HPDE6-E6E7 (cell line): ENCODE data around the gene TRPC4.
"Not testable (repeated sequence)": the region's sequence is repeated elsewhere in the genome, so short reads cannot be mapped to it uniquely, and the experiment has no call there.

Experiments used
- DNase-seq: peaks from one replicate; pipeline ENCODE4 v3.0.0; 2011; ENCODE audit warnings: missing footprints; ENCODE audit errors: extremely low spot score

Gene TRPC4

DNA sequence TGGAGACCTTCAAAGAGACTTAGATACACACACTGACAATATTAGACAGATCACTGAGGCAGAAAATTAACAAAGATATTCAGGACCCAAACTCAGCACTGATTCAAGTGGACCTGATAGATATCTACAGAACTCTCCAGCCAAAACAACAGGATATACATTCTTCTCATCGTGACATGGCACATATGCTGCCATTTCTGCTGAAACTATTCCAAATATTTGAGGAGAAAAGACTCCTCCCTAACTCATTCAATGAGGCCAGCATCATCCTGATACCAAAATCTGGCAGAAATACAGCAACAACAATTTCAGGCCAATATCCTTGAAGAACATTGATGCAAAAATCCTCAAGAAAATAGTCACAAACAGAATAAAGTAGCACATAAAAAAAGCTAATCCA, 53.3 kb downstream of the TRPC4 start:
- no peak for DNase-seq

DNA sequence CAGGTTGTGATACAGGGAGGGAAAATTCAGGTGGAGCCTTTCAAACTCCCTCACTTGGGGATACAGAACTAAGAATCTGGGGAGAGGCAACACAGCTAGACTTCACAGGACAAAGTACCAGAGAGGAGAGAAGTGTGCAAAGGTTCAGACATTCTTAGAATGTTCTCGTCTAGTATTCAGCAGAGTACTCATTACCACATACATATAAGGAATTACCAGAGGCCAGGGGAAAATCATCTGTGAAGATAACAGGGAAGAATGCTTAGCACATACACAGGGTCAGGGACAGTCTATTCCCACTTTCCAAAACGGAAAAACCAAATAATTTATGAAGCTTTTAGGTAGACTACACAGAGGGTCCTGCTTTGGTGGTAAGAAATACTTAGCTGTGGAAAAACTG, 58.1 kb downstream of the TRPC4 start:
- no peak for DNase-seq

DNA sequence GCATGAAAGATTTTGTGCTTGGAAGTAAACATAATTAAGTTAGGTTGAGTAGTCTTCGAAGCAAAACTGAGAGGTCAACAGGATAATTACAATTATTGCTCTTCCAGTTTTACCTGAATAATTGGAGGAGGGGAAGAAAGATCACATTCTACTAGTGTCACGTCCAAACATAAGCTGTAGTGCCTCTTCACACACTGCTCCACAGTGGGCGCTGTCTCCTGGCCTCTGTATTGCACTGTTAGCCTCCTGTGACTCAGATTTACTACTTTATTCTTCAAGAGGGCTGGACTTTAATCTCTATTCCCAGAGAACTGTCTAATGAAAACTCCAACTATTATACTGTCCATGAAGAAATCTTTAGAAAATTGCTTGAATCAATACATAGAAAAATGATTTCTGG, 62.9 kb downstream of the TRPC4 start:
- DNase-seq, result no peak

DNA sequence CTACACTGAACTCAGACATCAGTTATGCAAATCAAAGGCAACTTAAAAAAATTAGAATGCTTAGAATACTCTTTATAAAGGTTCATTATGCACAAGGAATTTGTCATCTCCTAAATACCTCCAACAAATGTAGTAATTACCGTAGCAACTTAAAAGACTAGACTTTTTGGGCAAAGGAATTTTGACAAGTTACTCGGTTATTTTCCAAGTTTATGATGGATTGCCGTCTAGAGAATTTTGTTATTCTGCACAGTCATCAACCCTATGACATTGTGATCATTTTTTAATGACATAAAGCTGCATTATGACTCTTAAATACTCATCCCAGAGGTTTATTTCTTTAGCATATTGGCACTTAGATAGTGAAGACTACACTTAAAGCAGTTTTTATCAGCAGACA, 71.9 kb downstream of the TRPC4 start:
- DNase-seq, result no peak

DNA sequence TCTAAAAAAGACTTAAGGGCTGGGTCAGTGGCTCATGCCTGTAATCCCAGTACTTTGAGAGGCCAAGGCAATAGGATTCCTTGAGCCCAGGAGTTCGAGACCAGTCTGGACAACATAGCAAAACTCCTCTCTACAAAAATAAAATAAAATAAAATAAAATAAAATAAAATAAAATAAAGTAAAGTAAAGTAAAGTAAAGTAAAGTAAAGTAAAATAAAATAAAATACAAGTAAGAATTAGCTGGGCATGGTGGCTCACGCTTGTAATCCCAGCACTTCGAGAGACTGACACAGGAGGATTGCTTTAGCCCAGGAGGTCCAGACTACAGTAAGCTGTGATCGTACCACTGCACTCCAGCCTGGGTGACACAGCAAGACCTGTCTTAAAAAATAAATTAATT, 72.8 kb downstream of the TRPC4 start:
- not testable (repeated sequence) for DNase-seq

DNA sequence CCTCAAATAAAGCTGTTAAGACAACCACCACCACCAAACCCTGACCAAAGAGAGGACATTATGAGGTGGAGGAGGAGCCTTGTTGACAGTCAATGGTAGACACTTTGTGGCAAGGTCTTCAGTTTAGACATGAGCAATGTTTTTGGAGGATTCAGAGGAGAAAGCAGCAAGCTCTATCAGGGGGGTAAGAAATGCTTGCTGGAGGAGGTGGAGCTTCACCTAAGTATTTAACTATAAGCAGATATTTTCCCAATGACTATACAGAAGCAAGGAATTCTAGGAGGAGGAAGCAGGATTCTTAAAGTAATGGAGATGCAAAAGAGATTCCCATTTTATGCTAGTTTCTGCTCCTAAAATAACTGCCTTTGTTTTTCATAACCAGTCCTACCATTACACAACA, 74.2 kb downstream of the TRPC4 start:
- no peak for DNase-seq

DNA sequence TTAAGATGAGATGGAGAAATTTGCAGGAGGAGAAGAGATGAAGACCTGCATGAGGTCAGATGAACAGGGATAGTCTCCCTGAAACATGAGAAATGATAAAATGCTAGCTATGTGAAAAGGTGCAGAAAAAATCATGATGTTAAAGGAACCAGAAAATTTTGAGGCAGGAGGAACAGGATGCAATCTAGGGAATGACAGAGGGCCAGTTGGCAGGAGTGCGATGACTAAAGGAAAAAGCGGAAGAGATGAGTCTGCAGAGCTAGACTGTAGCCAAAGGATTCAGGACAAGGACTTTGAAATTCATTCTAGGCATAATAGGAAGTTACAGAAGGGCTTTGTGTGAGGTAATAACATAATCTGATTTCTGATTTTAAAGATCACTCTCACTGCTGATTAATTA, 77.9 kb downstream of the TRPC4 start:
- no peak for DNase-seq

DNA sequence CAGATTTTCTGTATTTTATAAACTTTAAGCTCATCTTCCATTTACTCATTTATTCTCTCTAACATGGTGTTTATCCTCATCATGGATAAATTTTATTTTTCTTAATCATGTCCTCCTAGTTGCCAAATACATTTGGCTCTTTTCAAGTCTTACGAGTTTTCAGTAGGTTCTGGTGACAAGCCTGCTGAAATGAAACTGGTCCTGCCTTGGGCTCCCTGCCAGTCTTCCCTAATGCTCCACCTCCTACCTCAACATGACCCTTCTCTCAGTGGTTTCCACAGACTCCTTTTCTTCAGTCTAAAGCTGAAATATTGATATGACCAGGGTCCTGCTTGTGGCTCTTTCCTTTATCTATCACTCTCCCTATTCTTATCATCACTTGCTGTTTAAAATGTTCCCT, 81.2 kb downstream of the TRPC4 start:
- no peak for DNase-seq

DNA sequence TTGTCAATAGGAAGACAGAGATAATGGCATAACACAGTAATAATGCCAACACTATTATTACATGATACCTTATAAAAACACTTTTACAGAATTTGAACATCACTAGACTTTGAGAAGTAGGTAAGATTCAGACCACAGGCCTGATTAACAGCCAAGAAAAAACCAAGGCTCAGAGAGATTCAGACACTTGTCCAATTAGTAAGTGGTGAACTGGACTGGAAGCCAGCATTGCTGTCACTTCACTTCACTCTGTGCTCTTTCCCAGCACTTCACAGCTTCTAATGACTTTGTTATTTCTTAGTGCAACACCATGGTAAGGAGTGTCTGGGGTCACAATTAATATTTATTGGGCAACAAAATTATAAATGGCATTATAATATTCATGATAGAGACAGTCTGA, 91.9 kb downstream of the TRPC4 start:
- DNase-seq, result no peak

DNA sequence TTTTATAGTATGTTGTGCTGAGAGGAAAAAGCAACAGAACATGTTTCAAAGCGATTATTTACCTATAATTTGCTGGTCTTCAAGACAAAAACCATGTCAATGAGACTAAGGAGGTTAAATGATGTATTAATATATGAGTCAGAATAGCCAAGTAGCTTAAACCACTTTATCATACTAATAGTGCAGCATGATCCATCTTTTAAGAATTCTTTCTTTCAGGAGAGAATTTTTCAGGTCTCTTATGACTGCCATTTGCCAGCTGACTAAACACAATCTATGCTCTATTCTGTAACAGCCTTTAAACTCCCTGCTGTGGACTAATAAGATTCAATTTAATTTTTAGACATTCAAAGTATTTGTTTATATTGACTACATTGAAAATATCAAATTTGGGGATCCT, 93.7 kb downstream of the TRPC4 start:
- no peak for DNase-seq

DNA sequence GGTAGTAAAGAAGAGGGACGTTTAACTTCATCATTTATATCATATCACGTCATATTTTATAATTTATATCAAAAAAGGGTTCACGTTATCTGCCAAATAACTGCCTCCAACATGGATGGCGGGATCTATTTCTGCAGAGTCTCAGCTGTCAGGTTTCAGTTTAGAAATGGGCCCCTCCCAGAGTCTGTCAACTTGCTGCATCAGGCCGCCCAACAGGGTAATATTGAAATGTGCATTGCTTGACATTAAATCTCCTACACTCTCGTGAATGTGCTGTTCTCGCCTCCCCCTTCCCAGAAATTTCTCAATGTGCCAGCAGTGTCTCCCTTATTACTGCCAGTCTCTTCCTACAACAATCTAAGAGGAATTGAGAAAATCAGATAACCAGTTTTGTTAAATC, 96.9 kb downstream of the TRPC4 start:
- DNase-seq, result no peak

DNA sequence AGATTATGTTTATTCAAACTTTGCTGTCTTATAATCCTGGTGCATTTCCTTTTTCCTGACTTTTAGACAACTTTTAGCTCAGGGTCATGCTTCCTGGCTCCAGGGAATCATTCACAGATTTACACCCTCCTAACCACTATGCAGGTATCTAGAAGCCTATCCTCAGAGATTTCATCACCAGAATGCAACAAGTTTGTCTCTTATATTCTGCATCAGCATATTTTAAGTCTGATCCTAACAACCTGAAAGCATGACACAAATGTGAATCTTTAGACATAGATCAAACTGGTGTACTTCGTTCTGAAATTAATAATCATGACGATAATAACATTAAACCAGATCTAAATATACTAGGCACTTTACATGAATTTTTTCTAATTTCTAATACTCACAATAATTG, 100.0 kb downstream of the TRPC4 start:
- DNase-seq, result no peak

DNA sequence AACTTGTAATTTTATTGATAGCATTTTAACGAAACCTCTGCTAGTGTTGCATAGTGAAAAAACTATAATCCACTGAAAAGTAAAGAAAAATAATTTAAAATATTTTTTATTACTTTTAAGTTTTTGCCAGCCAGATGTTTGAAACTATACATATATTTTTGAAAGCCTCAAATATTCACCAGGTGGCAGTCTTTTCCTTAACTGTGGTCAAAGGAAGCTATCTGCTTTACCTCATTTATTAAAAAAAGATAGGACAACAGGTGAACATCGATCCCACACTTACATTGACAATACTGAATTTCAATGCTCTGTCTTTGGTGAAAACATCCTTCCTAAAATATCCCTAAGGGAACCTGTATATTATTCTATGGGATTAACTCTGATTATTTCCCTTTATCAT, 100.5 kb downstream of the TRPC4 start:
- DNase-seq, result no peak

DNA sequence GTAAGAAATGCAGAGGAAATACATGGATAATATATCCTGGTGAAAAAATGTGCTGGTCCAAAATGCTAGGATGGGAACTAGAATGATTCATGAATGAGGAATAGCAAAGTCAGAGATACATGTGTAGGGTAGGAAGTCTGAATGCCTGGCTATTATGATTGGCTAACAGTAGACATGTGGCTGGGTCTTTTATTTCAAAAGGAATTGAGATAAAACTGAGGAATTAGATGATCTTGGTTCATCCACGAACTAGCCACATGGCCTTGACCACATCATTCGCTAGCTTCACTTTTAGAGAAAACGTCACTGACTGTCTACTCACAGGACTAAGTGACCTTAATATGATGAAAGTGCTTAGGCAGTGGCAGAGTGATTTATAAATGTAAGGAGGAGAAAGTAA, 103.1 kb downstream of the TRPC4 start:
- no peak for DNase-seq

DNA sequence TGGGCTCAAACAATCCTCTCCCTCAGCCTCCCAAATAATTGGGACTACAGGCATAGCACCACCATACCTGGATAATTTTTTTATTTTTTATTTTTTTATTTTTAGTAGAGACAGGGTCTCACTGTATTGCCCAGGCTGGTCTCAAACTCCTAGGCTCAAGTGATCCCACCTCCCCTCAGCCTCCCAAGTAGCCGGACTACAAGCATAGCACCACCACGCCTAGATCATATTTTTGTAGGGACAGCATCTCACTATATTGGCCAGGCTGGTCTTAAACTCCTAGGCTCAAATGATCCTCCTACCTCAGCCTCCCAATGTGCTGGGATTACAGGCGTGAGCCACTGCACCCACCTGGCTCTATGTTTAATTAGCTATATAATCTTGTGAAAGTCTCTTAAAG, 114.2 kb downstream of the TRPC4 start:
- DNase-seq, result no peak

DNA sequence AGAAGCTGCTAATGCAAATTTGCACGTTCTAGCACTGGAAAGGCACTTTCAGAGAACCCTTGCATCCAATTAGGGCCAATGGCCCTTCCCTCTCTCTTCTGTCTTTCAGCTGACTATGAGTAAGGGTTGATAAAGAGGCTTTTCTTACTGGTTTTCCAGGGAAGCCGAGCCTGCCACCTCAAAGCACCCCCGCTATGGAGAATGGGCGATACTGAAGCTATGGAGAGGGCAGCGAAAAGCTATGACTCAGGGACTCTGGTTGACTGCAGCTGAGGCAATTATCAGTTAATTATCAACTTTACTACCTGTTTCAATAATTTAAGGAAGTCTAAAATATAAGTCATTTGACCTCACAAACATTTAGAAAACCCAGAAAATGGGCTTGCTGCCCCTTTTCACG, 115.8 kb downstream of the TRPC4 start:
- DNase-seq, result no peak

DNA sequence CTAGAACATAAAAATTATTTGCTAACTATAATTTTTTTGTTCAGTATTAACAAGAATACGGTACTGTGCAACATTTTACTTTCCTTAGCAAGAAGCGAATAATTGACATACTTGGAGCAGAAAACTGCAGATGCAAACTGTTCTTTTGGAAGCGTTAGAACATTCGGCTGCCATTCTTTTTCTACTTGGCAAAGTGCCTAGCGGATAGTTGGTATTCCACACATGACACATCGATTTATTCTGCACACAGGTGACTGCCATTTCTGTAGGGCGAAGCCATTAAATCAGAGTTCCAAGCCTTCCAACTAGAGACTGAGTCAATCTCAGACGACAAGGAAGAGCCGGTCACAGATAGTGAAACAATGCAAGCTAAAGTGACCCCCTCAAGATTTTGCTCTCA, 117.4 kb downstream of the TRPC4 start:
- DNase-seq, result no peak

DNA sequence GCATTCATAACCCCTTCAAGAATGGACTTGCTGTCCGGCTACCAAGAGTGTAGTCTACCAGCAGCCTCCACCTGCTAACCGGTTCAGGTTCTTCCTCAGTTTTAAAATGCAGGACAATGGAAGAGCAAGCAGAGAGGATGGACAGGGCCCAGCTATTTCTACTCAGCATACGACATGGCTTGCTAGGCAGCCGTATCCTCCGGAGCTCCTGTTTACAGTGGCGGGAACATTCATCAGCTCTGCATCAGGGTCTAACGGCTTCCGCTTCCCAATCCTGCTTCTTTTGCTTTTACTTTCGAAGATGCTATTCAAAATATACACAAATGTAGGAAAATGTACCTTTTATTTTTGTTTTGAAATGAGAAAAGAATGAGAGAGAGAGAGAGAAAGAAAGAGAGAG, 118.5 kb downstream of the TRPC4 start:
- no peak for DNase-seq

DNA sequence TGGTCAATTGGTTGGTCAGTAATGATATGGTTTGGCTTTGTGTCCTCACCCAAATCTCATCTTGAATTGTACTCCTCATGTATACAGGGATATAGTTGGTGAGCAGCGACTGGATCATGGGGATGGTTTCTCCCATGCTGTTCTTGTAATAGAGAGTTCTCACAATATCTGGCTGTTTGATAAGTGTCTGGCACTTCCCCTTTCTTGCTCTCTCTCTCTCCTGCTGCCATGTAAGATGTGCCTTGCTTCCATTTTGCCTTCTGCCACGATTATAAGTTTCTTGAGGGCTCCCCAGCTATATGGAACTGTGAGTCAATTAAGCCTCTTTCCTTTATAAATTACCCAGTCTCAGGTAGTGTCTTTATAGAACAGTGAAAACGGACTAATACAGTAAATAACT, 120.7 kb downstream of the TRPC4 start:
- no peak for DNase-seq

DNA sequence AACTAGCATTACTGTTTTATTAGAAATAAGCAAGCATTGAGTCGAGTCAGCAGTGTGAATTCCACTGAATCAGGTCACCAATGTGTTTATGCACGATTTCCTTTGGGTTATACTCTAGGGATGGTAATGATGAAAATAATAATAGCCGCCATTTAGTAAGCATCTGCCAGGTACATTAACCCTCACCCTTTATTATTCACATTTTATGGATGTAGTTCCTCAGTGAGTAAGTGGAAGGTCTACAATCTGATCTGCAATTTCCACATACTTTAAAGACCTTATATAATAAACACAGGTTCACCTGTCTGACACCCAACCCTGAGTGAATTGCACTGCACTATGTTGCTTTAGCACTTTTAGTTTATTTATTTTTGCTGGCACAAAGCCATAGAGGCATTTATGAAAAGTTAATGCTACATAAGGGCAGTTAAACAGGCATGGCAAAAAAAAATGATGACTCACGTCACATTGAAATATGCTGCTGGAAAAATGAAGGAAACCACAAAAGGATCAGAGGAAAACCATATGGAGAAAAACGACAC, 122.4 kb downstream of the TRPC4 start:
- no peak for DNase-seq

DNA sequence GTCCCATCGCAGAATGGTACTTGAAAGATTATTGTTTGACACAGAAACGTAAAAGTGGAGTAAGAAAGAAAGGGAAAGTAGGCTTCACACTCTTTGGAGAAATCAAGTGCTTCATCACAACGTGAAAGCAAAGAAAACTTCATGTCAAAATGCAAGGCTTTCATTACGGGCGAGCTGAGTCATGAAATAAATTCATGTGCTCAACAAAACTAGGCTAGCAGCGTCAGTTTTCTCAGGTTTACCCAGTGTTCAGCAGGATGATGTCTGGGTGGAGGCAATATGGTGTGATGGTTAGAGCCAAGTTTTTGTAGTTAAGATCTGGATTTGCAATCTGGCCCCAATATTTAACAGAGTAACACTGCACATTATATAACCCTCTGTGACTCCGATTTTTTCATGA, 128.0 kb downstream of the TRPC4 start:
- DNase-seq, result no peak

DNA sequence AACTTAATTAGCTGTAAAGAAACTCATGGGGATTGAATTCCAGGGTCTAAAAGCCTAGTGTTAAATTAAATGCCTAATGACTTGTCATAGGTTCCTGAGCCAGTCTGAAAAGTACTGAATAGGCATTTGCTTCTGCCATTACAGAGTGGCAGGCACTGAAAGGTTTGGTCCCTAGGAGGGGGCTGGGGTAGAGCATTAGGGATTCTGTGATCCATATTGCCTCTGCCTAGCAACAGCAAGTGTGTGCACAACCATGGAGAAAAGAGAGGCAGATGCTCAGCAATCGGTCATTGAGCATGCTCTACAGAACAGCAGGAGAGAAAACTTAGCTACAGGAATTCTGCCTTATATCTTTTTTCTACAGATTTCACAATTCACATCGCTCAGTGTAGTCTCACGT, 133.5 kb downstream of the TRPC4 start:
- DNase-seq, result no peak

DNA sequence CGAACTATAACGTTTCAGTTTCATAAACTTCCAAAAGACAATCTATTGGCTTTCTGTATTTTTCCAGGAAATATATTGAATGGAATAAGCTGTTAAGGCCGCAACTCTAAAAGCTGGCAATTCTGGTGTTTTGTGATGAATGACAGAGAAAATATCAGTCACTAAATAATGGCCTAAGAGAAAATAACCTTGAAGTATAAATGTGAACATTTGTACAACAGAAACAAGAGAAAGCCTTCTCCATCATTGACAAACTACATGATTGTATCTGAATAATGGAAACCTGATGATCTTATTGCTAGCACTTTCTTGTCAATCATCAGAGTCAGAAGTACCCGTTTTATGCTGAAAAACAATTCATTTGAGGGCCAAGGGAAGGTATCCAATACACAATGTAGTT, 134.3 kb downstream of the TRPC4 start:
- no peak for DNase-seq

DNA sequence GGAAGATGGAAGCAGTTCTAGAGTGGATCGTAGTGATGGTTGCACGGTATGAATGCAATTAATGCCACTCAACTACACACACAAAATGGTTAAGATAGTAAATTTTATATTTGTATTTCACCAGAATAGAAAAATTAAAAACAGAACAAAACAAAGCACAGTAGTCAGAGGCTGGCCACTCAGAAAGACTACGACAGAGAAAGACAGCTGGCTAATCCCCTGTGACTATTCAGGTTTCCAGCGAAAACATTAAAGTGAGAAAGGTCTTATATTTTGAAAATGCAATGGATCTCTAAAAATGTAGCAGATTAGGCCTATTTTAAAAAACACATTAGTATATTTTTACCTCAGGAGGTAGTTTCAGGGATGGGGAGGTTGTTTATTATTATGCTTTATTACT, 139.7 kb downstream of the TRPC4 start:
- DNase-seq, result no peak
